Epithelial cell of esophagus (primary cell): ENCODE results near the gene PDP2.
A peak's percentile ranks its signal among the peaks of the same experiment; 100 is the strongest.
"Not testable (repeated sequence)": the region's sequence is repeated elsewhere in the genome, so short reads cannot be mapped to it uniquely, and the experiment has no call there.

Source experiments
- DNase-seq: peaks from one replicate; pipeline ENCODE4 v3.0.0; 2010; ENCODE audit warnings: low read depth
- H3K4me3 ChIP-seq: 2 replicates; pipeline ENCODE4 v1.5.1; 2011; ENCODE audit warnings: mild to moderate bottlenecking, low read length, control low read depth
- TF ChIP-seq, protein P1 (sequence below): IDR thresholded peaks from 2 replicates; pipeline ENCODE4 v1.5.1; 2011; ENCODE audit warnings: low read depth, mild to moderate bottlenecking, low read length, control low read depth, inconsistent platforms; ENCODE audit not compliant: insufficient read depth; ENCODE audit errors: missing control alignments

PDP2 gene

DNA sequence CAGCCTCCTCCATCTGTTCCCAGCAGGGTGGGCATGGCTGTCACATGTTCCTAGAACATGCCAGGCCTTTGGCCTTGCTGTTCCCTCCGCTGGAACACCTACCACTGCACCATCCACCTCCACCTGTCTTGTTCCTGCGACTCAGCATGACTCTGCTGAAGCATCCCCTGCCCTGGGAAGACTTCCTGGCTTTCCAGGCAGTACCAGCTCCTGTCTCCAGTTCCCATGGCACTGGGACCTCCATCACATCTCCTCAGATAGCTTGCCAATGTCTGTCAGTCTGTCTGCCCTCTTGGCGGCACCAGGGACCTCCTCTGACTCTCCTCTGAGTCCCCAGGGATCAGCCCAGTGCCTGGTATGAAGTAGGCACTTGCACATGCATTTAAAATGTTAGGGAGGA is 15.7 kb downstream of the PDP2 start:
- DNase-seq = peak; percentile 55
- TF ChIP-seq, protein P1, sequence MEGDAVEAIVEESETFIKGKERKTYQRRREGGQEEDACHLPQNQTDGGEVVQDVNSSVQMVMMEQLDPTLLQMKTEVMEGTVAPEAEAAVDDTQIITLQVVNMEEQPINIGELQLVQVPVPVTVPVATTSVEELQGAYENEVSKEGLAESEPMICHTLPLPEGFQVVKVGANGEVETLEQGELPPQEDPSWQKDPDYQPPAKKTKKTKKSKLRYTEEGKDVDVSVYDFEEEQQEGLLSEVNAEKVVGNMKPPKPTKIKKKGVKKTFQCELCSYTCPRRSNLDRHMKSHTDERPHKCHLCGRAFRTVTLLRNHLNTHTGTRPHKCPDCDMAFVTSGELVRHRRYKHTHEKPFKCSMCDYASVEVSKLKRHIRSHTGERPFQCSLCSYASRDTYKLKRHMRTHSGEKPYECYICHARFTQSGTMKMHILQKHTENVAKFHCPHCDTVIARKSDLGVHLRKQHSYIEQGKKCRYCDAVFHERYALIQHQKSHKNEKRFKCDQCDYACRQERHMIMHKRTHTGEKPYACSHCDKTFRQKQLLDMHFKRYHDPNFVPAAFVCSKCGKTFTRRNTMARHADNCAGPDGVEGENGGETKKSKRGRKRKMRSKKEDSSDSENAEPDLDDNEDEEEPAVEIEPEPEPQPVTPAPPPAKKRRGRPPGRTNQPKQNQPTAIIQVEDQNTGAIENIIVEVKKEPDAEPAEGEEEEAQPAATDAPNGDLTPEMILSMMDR = no peak
- no peak overlapping the region for H3K4me3 ChIP-seq

DNA sequence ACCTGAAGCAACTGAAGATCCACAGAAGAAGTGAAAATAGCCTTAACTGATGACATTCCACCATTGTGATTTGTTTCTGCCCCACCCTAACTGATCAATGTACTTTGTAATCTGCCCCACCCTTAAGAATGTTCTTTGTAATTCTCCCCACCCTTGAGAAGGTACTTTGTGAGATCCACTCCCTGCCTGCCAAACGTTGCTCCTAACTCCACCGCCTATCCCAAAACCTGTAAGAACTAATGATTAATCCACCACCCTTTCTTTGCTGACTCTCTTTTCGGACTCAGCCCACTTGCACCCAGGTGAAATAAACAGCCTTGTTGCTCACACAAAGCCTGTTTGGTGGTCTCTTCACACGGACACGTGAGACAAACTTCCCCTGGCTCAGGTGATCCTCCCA is 16.4 kb downstream of the PDP2 start:
- not testable (repeated sequence) for H3K4me3 ChIP-seq

DNA sequence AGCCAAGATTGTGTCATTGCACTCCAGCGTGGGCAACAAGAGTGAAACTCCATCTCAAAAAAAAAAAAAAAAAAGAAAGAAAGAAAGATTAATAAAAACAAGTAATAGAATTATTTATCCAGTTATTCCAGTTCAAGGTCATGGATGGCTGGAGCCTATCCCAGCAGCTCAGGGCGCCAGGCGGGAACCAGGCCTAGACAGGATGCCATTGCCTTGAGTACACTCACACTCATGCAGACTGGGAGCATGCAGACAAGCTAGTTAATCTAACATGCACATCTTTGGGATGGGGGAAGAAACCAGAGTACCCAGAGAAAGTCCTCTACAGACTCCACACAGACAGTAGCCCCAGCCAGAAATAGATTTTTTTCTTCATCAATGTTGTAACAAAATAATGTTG is 17.9 kb downstream of the PDP2 start:
- DNase-seq = peak; percentile 92
- TF ChIP-seq, protein P1 = no peak
- H3K4me3 ChIP-seq = no peak overlapping the region

More for the DNA sequence above, 16.4 kb downstream of the PDP2 start:
- peak; percentile 67 for DNase-seq

DNA sequence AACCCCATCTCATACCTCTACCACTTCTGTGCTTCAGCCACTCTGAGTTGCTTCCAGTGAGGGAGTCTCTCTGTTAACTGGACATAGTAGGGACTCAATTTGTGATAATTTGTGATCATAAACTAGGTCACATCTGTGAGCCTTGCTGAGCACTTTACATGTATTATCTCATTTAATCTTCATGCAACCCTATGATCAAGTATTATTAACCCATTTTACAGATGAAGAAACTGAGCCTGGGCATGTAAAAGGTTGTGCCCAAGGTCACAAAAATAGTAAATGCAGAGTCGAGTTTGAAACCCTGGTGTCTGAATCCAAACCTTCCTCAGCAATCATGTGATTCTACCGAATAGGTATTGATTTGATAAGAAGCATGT is 18.6 kb downstream of the PDP2 start:
- TF ChIP-seq, protein P1 = no peak
- no peak overlapping the region for H3K4me3 ChIP-seq
- no peak for DNase-seq

DNA sequence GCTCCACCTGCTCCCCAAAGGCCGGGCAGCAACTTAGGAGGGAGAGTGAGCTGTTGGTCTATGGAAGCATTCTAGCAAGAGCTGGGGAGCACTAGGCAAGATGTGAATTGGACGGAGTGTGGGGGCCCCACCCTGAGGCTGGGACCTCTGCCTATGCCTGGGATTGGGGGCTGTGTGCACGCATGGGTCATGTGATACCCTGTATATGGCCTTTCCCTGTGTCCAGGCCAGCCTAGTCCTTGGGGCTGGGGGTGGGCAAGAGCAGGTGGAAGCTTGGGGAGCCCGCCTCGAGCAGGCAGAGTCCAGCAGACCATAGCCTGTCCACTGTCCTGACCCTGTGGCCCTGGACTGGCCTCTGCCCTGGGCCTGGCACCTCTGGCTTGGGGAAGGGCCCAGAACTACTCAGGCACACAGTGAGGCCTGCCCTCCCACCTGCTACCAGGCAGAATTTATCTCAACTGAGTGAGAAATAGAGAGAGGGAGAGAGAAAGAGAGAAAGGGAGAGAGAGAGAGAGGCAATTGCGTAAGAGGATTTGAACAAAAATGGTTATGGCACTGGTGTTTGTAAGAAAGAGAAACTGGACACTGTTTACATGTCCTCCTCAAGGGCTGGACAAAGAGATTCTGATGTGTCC is 19.1 kb downstream of the PDP2 start:
- H3K4me3 ChIP-seq = no peak overlapping the region
- TF ChIP-seq, protein P1 = no peak
- no peak for DNase-seq

DNA sequence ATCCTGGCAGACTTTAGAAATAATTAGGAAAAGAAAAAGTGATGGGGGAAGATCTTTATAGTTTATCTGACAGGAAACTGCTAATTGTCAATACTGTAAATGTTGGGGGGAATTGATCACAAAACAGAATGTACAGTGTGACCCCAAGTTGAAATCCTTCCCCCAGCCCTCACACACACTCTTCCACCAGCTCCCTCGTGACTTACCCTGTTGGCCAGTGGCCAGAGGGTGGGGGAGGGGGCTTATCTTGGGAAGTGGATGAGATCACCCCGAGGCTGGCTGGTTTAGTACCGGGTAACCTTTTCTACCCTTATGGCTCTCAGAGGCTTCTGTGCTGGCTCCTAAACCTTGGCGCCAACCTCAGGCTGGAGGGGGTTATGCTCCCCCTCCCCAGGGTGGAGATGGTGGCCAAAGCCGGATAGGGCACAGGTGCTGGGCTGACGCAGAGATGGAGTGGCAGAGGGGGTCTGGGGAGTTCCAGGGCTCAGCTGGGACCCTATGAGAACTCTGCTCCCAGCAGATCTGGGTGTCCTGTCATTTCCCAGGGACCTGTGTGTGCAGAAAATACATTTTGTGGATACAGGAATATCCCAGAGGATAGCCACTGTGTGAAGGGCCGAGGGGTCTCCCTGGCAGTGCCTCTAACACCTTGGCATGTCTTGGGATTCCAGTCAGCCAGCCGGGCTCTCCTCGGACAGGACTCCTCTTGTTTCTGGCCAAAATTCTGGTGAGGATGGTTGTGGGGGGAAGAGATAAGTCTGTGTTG is 19.8 kb downstream of the PDP2 start:
- H3K4me3 ChIP-seq = no peak overlapping the region
- DNase-seq = peak; percentile 81
- TF ChIP-seq, protein P1 = no peak

DNA sequence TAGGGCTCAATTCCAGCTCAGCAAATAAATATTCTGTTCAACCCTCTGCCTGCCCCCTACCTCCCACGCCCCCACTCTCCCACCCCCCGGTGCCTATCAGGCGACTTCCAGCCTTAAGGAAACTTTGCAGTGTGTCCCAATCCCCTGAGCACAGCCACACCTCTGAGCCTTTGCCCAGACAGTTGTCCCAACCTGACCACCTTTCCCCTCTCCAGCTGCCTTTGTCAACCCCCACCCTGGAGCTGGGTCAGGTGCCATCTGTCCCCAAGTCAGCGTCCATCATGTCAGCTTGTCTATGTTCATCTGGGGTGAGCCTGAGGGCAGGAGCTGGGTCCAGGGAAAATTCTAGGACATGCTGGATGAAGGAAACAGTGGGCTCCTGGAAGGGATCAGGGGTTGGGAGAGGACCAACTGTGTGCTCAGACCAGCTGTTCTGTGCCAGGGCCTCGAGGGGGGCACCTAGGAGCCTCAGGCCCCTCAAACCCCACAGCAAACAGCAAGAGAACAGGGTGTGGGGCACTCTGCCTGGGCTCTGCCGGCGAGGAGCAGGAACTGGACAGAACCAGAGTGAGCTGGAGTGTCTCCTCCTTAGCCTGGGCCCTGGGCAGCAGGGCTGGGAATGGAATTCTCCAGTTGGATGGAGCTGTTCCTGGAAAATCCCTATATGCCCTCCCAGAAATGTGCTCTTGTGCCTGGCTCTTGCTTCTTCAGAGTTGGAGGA is 20.6 kb downstream of the PDP2 start:
- TF ChIP-seq, protein P1 = no peak
- H3K4me3 ChIP-seq = no peak overlapping the region
- DNase-seq = no peak
